Endothelial cell of umbilical vein (primary cell): Measurements from ENCODE around the gene DGAT2L6. TPM values are rescaled to one million over a fixed set of nuclear protein-coding genes. Genes with fewer than 3 reads are reported as not detected.

Experiments used
- BruUV-seq: library from RNA; stranded (reverse); fragments of 400-500 nt; replicated peaks from 2 replicates; lab custom pipeline; 2021; lab: Mats Ljungman, UMichigan
- CTCF ChIA-PET: fragments of 300-600, 350-600 bp; sonication (Branson Sonifier 250); formaldehyde crosslinking; loops from one replicate; lab custom pipeline; 2021; ENCODE audit warnings: antibody characterized with exemption, inconsistent platforms; lab: Charles Lee
- POLR2A ChIA-PET: fragments of 300-600, 350-600 bp; sonication (Branson Sonifier 250); formaldehyde crosslinking; loops from one replicate; lab custom pipeline; 2021; ENCODE audit warnings: antibody characterized with exemption, inconsistent platforms; lab: Charles Lee
- DNase-seq: peaks from one replicate; pipeline ENCODE4 v3.0.0-alpha.2; 2011; ENCODE audit warnings: low read depth, low spot score
- FAIRE-seq: peaks from 2 replicates; lab custom pipeline; 2011; peaks lifted over from hg19 to GRCh38; lab: Jason Lieb, UNC
- H2AFZ ChIP-seq: 2 replicates; pipeline ENCODE4 v1.6.0; 2012; ENCODE audit warnings: low read depth, low read length, control low read depth, inconsistent platforms
- H3K27ac ChIP-seq: 2 replicates; pipeline ENCODE4 v1.5.1; 2011; ENCODE audit warnings: low read depth, mild to moderate bottlenecking, control low read depth, low read length, moderate library complexity; ENCODE audit not compliant: insufficient read depth
- H3K27me3 ChIP-seq, 2 experiments: 2 replicates each; pipeline versions ENCODE4 v1.6.0 to v1.6.1; 2011; ENCODE audit warnings: low read length in 2 of 2, mixed read lengths in 1 of 2; ENCODE audit not compliant: control insufficient read depth in 2 of 2, insufficient read depth in 2 of 2
- H3K36me3 ChIP-seq, 2 experiments: 2 replicates in 1 of 2; 3 replicates in 1 of 2; pipeline ENCODE4 v1.5.1; 2011; ENCODE audit warnings: low read length in 2 of 2, mild to moderate bottlenecking in 1 of 2, moderate library complexity in 1 of 2; ENCODE audit not compliant: control insufficient read depth in 2 of 2, insufficient read depth in 2 of 2; ENCODE audit errors: extremely low read depth in 1 of 2
- H3K4me1 ChIP-seq: 3 replicates; pipeline ENCODE4 v1.5.1; 2011; ENCODE audit warnings: mild to moderate bottlenecking, low read length; ENCODE audit not compliant: control insufficient read depth, insufficient read depth; ENCODE audit errors: extremely low read depth
- H3K4me2 ChIP-seq: 2 replicates; pipeline ENCODE4 v1.6.1; 2011; ENCODE audit warnings: low read length, control low read depth, mixed read lengths; ENCODE audit not compliant: insufficient read depth
- H3K4me3 ChIP-seq, 3 experiments: fragments of 200-600 bp in 1 of 3; sonication (generic), shearing (Covaris generic) in 1 of 3; replicated peaks in 1 of 3; 2 replicates each; pipeline ENCODE4 v1.5.1; 2011 to 2016; ENCODE audit warnings: control low read depth in 3 of 3, low read length in 3 of 3, mild to moderate bottlenecking in 2 of 3, inconsistent platforms in 1 of 3, low read depth in 1 of 3, moderate library complexity in 1 of 3; ENCODE audit not compliant: insufficient read depth in 1 of 3
- H3K79me2 ChIP-seq: 2 replicates; pipeline ENCODE4 v1.6.0; 2012; ENCODE audit warnings: low read length, inconsistent platforms; ENCODE audit not compliant: control insufficient read depth, insufficient read depth
- H3K9ac ChIP-seq: replicated peaks from 2 replicates; pipeline ENCODE3; 2011; ENCODE audit warnings: low read length, control low read depth; ENCODE audit not compliant: insufficient read depth; ENCODE audit errors: extremely low read depth
- H3K9me1 ChIP-seq: replicated peaks from 3 replicates; pipeline ENCODE4 v1.6.0; 2011; ENCODE audit warnings: mild to moderate bottlenecking, low read length; ENCODE audit not compliant: control insufficient read depth, insufficient read depth; ENCODE audit errors: extremely low read depth
- H3K9me3 ChIP-seq: replicated peaks from 2 replicates; pipeline ENCODE4 v1.5.1; 2012; ENCODE audit warnings: low read length, inconsistent platforms; ENCODE audit not compliant: control insufficient read depth, insufficient read depth
- H4K20me1 ChIP-seq: replicated peaks from 2 replicates; pipeline ENCODE3; 2011; ENCODE audit warnings: mild to moderate bottlenecking, low read length; ENCODE audit not compliant: control insufficient read depth, insufficient read depth; ENCODE audit errors: extremely low read depth
- EZH2 ChIP-seq: IDR thresholded peaks from 2 replicates; pipeline ENCODE4 v1.6.1; 2012; ENCODE audit warnings: borderline replicate concordance, low read depth, mild to moderate bottlenecking, moderate library complexity, low read length, inconsistent platforms; ENCODE audit not compliant: severe bottlenecking
- FOS ChIP-seq: IDR thresholded peaks from 2 replicates; pipeline ENCODE4 v1.6.1; 2011; ENCODE audit warnings: mild to moderate bottlenecking, low read length, moderate library complexity, borderline replicate concordance; ENCODE audit not compliant: insufficient read depth
- GATA2 ChIP-seq: IDR thresholded peaks from 2 replicates; pipeline ENCODE4 v1.7.0; 2011; ENCODE audit warnings: low read depth, mild to moderate bottlenecking, moderate library complexity, mixed read lengths, low read length; ENCODE audit not compliant: insufficient read length, insufficient read depth
- JUN ChIP-seq: IDR thresholded peaks from 2 replicates; pipeline ENCODE4 v1.6.1; 2011; ENCODE audit warnings: borderline replicate concordance, low read depth; ENCODE audit not compliant: insufficient read length, insufficient read depth
- MYC ChIP-seq: IDR thresholded peaks from one replicate; pipeline ENCODE4 v1.6.1; 2011; ENCODE audit warnings: mild to moderate bottlenecking, low read depth, low read length
- POLR2A ChIP-seq: IDR thresholded peaks from 2 replicates; pipeline ENCODE4 v1.6.1; 2012; ENCODE audit warnings: low read depth, mild to moderate bottlenecking, control low read depth, low read length
- POLR2AphosphoS5 ChIP-seq: IDR thresholded peaks from 2 replicates; pipeline ENCODE4 v1.6.1; 2012; ENCODE audit warnings: low read depth, mild to moderate bottlenecking, control low read depth, low read length, moderate library complexity; ENCODE audit not compliant: insufficient read depth
- dilution Hi-C: fragments of 300-500 bp; cut with MboI; formaldehyde crosslinking; loops from one replicate; pipeline ENCODE4 v1.15.0; 2019; ENCODE audit warnings: low sequenced_read_pairs; ENCODE audit not compliant: extremely low pct_ligation_motif_present
- intact Hi-C: fragments of 100-400 bp; cut with micrococcal nuclease; formaldehyde crosslinking; loops from one replicate; pipeline ENCODE4 v1.10.0; 2022
- polyA plus RNA-seq, 4 experiments: library from polyadenylated mRNA; depleted of rRNA in 3 of 4; stranded (reverse) in 3 of 4; unstranded in 1 of 4; fragments of >200 nt; gene quantifications; 2 replicates each; pipeline versions ENCODE4 v1.2.1 to v1.2.3, GENCODE V29; 2011 to 2012; ENCODE audit warnings: missing spikeins in 1 of 4
- total RNA-seq: library from RNA; stranded (reverse); gene quantifications from 2 replicates; pipeline ENCODE4 v1.2.3, GENCODE V29; 2021
- TF ChIP-seq, protein P1 (sequence below): IDR thresholded peaks from 2 replicates; pipeline ENCODE4 v1.6.1; 2011; ENCODE audit not compliant: insufficient read depth, insufficient read length
- TF ChIP-seq, protein P2 (sequence below), 2 donors: IDR thresholded peaks; 1 replicate in 1 of 2; 2 replicates in 1 of 2; pipeline ENCODE4 v1.5.1; 2011; ENCODE audit warnings: low read length in 2 of 2, mild to moderate bottlenecking in 2 of 2, moderate library complexity in 2 of 2, control low read depth in 1 of 2, inconsistent platforms in 1 of 2, low read depth in 1 of 2; ENCODE audit not compliant: insufficient read depth in 1 of 2; ENCODE audit errors: extremely low read depth in 1 of 2

Gene DGAT2L6
- total and polyA plus RNA-seq, 2 donors (not counting 3 experiments of a cell fraction or from before 2014, with no cell fraction given): not detected

DNA sequence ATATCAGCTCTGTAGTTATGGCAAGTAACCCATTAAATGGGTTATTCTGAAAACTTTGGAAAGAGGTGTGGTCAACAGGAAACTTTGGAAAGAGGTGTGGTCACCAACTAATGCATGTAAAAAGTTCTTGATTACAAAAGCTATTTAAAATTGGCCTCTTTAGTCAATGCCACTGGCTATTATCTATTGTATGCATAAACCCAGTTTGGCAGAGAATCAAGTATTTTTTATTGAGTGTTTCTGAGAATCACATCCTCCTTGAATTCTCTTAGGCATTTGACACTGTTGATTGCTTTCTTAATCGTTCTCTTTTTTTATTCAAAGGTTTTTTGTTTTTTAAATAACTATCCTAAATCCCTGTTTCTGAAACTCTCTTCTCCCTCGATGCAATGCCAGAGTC lies 75.2 kb downstream of the DGAT2L6 start:
- no peaks in the 10 kb centered on the region for H3K4me1 ChIP-seq
- H4K20me1 ChIP-seq: no peaks in the 10 kb centered on the region
- DNase-seq (no peak), FAIRE-seq (no peak)
- dilution Hi-C loops (no loop called here), intact Hi-C loops (no loop called here)
- no peak overlapping the region for H3K4me3 ChIP-seq
- H3K9me3 ChIP-seq: no peaks in the 10 kb centered on the region
- H2AFZ ChIP-seq: no peak overlapping the region
- TF ChIP-seq POLR2AphosphoS5 (no peak), POLR2A (no peak)
- no peaks in the 10 kb centered on the region for H3K79me2 ChIP-seq
- H3K9ac ChIP-seq: no peak overlapping the region
- ChIA-PET CTCF (no interaction called here), POLR2A (no interaction called here)
- no TSS peak for BruUV-seq
- H3K36me3 ChIP-seq: no peaks in the 10 kb centered on the region
- H3K27me3 ChIP-seq: no peaks in the 10 kb centered on the region
- no peak overlapping the region for H3K27ac ChIP-seq
- no peak overlapping the region for H3K4me2 ChIP-seq
- H3K9me1 ChIP-seq: no peaks in the 10 kb centered on the region

DNA sequence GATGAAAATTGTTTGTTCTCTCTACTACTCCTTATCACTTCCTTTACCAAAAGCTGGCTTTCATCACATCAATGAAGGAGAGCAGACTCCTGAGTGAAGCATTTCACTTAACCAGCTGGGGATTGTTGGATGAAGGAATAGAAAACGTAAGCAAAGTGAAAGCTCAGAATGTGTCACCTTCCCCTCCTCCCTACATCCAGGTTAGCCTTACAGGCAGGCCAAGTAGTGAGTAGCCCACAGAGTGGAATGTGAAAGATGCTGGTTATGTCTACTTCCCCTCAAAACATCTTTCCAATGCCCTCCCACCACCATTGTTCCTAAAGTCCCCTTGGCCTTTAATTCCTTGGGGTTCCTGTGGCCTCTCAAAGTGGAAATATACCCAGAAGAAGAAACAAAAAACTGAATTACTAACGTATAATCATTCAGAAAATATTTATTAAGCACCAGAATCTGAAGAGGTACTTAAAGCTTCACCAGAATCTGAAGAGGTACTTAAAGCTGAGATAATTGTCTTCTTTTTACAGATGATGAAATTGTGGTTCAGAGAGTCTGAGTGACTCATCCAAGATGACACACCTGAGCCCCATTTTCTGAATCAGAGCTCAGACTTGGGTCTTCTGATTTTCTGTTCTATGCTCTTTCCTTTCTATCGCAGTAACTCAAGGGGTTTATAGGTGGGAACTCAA lies 76.2 kb downstream of the DGAT2L6 start:
- no peak for TF ChIP-seq EZH2
- TF ChIP-seq MYC: no peak
- no peak for TF ChIP-seq POLR2A
- TF ChIP-seq, protein P1, sequence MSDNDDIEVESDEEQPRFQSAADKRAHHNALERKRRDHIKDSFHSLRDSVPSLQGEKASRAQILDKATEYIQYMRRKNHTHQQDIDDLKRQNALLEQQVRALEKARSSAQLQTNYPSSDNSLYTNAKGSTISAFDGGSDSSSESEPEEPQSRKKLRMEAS: no peak
- no peak for TF ChIP-seq JUN
- TF ChIP-seq POLR2AphosphoS5: no peak
- TF ChIP-seq GATA2: no peak
- TF ChIP-seq, protein P2, sequence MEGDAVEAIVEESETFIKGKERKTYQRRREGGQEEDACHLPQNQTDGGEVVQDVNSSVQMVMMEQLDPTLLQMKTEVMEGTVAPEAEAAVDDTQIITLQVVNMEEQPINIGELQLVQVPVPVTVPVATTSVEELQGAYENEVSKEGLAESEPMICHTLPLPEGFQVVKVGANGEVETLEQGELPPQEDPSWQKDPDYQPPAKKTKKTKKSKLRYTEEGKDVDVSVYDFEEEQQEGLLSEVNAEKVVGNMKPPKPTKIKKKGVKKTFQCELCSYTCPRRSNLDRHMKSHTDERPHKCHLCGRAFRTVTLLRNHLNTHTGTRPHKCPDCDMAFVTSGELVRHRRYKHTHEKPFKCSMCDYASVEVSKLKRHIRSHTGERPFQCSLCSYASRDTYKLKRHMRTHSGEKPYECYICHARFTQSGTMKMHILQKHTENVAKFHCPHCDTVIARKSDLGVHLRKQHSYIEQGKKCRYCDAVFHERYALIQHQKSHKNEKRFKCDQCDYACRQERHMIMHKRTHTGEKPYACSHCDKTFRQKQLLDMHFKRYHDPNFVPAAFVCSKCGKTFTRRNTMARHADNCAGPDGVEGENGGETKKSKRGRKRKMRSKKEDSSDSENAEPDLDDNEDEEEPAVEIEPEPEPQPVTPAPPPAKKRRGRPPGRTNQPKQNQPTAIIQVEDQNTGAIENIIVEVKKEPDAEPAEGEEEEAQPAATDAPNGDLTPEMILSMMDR (IDR thresholded peaks at IDR 0.05; ENCODE audit: extremely low read depth in 1 of 2, insufficient read depth in 1 of 2, low read depth in 1 of 2, low read length in 2 of 2): no peak
- no peak for TF ChIP-seq FOS
- Histone ChIP-seq H4K20me1 (no peaks in the 10 kb centered on the region), H3K9ac (no peak overlapping the region), H3K9me1 (no peaks in the 10 kb centered on the region), H3K27me3 (no peaks in the 10 kb centered on the region), H3K36me3 (no peaks in the 10 kb centered on the region), H3K4me2 (no peak overlapping the region), H2AFZ (no peak overlapping the region), H3K4me3 (no peak overlapping the region), H3K4me1 (no peaks in the 10 kb centered on the region), H3K9me3 (no peaks in the 10 kb centered on the region), H3K27ac (no peak overlapping the region), H3K79me2 (no peaks in the 10 kb centered on the region)
- dilution Hi-C loops (no loop called here), intact Hi-C loops (no loop called here)
- no peak for DNase-seq
- BruUV-seq: no TSS peak
- CTCF ChIA-PET: no interaction called here
- POLR2A ChIA-PET: no interaction called here
- no peak for FAIRE-seq
